IPS-NIHi7 (cell line): ENCODE measurements around the gene KCNMB2.
"Not testable (repeated sequence)": the region's sequence is repeated elsewhere in the genome, so short reads cannot be mapped to it uniquely, and the experiment has no call there.

Experiments used
- DNase-seq: peaks from one replicate; pipeline ENCODE4 v3.0.0; 2012; ENCODE audit warnings: mixed read lengths; ENCODE audit errors: extremely low spot score

Gene KCNMB2

DNA sequence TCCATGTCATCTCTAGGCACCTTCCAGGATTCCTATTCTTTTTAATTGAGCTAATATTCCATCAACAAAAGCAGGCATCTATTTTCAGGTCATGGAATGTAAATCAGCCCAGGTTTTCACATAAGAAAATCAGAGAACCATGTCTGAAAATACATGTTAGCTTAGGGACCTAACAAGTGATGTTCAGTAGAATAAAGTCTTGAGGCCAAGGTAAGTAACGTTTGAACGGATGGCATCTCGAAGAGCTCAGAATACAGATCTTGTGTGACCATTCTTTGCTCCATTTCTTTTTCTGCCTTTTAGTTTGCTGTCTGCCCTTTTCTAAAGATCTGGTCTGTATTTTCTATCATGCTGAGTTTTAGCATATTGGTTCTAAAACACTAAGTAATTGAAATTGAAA lies 16.5 kb upstream of the KCNMB2 start:
- DNase-seq, result no peak

DNA sequence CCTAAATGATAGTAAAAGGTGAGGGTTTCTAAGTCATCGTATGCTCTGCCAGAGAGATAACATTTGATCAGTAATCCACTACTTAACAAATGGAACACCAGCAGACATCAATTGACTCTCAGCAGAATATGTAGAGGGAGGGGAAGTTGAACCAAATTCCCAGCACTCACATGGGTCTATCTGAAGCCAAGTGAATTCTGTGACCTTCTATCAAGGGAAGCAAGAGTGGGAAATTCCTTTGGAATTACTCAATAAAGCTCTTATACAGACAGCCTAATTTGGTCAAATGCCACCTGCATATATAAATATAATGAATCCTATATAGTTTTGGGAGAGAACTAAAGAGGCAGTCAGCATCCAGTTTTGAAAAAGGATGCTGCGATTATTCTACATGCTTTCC lies 15.8 kb upstream of the KCNMB2 start:
- no peak for DNase-seq

DNA sequence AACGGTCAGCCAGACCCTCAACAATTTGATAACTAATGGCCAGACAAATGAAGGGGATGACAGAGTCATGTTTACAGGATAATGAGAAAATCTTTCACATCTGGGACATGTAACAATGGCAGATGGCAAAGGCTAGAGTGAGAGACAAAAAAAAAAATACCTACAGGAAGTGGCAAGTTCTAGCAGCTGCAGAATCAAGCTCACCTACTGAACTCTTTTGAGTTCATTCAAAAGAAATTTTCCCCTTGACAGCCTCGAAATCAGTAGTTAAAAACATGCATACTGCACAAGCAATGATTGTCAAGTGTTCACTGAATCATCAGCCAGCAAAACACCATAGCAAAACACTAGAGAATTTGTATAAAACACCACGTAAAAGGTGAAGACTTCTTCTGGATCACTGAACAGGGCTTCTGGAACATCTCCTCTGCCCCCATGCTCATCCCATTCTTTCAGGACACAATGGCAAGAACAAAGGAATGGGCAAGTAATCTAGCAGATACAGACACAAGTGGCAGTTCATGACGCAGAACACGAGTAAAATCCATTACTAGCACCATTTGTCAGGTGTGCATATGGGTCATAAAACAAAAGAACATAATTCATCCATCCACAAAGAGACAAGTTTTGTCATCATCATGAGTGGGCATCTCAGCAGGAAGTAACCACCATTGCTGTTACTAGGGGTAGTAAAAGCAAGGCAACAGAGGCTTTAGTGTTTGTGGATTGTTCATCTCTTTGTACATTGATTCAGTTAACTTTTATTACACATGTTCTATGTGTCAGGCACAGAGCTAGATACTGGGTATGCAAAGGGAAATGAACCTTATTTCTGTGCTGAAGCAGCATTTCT lies 13.8 kb upstream of the KCNMB2 start:
- DNase-seq, result no peak

DNA sequence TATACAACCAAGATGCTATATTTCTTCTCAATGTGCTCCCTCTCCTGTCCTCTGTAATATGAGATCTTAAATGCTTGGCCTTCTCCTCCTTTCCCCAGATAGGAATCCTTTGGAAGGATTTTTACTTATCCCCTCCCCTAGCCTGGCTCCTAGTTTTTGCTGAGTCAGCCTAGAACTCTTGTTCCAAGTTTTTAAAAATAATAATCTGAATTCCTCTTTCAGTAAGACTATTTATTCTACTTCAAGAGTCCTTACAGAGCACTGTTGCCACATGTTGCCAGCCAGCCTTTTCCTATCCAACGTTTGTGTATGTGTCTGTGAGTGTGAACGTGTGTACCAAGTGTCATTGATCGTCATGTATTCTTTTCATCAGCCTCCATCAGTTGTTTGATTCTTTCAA lies 11.0 kb upstream of the KCNMB2 start:
- DNase-seq, result peak; percentile 20

DNA sequence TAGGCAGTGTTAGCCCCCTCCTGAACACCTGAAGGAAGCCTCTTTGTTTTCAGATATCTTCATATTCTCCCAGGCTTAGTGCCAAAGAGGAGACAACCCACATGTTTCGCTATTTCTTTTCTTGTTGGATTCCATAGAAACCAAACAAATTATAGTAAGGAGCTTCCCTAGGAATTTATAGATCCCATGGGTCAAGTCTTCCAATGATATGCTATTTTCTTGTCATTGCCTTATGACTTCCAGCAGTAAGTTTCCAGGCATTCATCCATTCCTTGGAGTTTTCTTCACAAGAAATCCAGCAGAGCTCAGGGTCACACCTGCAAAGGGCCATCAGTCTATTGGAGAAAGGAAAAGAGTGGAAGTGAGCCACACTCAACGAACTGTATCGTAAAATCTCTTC lies 9.9 kb upstream of the KCNMB2 start:
- DNase-seq, result no peak

GRCh38 chr3:178527981-178528380 lies 8.3 kb upstream of the KCNMB2 start:
- no peak for DNase-seq

- DNase-seq, result no peak
Measured at GRCh38 chr3:178529606-178530225, 6.5 kb upstream of the KCNMB2 start.

DNA sequence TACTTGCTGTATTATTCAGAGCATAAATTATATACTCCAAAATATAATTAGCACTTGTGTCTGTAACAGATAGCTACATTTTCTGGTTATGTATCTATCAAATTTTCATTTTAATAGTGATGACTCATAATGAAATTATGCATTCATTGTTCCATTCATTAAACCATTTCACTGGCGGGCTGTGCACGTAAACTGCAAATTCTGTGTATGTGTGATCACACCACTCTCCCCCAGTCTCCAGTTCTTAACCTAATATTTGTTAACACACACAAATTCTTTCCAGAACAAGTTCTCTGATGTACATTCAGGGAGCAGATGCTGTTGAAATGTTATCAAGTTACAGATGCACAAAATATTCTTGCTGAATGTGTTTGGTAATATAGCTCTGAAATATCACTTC lies 3.8 kb upstream of the KCNMB2 start:
- DNase-seq, result no peak

DNA sequence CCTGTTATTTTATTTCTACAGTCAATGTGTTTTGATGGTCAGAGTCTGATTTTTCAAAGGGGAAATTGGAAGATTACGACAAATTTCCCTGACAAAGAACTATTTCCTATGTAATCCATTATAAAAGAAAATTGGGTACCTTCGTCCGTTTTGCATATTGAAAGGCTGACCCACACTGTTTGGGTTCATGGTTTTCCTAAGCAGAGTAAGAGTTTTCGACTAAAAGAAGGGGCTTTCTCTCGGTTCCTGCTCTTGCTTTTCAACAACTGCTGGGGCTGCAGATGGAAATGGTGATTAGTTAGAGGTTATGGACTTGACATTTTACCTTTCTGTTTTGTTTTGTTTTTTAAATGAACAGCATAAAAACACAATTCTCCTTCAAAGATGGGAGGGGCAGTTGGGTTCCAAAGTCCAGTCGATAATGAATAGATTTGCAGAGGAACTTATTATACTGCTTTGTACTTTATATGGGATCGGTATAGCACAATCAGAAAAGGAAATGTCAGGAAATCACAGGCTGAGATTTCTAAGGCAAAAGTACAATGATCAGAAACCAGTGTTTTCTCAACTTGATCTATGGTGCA lies 978 bp downstream of the KCNMB2 start:
- DNase-seq, result no peak

DNA sequence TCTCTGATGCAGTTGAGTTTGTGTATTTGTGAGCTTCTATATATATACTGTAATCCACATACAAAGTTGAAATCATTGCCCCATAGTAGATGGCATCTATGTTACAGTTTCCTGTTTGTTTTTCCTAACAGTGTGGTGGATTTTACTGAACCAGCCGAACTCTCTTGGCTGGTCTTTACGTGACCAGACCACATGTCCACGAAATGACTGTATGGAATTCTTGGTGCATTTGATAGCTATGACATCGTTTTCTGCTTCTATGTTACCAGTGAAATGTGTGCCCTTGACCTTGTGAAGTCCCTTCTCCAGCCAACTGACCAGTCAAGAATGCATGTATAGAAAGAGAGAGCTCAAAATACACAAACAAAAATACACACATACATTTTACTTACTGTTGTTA lies 1.8 kb downstream of the KCNMB2 start:
- no peak for DNase-seq

DNA sequence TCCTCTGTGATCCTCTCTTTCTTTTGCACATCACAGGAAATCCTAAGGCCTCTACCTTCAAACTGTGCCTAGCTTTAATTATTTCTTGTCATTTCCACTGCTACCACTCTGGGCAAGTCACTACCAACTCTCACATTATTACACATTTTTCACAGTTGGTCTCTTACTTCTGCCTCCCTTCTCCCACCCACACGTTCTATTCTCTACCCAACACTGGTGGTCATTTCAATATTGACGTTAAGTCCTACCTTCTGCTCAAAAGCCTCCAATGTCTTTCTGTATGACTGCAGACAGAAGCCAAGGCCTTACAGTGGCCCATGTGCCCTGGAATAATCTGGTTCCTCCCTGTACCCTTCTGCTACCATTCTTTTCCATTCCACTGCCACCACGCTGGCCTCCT lies 3.9 kb downstream of the KCNMB2 start:
- no peak for DNase-seq

- DNase-seq, result no peak
Measured at GRCh38 chr3:178545337-178545736, 9.1 kb downstream of the KCNMB2 start.

DNA sequence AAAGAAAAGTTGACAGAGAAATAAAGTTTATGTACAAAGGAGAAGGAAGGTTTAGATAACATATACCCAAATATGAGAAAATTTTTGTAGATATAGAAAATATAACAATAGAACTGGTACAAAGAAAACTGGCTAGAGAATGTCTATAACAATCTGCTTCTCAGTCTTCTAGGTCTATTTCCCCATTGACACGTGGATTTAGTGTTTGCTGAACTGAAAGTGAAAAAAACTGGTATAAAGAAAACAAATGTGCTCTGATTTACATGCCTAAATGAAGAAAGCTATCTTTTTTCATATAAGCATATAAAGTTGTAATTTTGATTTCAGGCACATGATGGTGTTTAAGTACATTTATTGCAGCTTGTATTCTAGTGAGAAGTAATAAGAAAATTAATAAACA lies 9.8 kb downstream of the KCNMB2 start:
- DNase-seq, result no peak

DNA sequence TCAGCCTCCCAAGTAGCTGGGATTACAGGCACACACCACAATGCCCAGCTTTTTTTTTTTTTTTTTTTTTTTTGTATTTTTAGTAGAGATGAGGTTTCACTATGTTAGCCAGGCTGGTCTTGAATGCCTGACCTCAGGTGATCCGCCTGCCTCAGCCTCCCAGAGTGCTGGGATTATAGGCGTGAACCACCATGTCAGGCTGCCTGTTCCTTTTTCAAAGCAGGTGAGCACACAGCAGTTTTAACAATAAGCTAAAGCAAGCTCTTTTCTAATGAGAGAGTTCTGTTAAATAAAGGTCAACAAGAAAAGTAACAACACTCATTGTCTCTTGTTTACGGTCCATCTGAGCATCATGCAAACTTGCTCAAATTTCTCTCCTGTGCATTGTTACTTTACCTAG lies 13.2 kb downstream of the KCNMB2 start:
- not testable (repeated sequence) for DNase-seq

GRCh38 chr3:178551916-178552321 lies 15.7 kb downstream of the KCNMB2 start:
- DNase-seq, result no peak

- DNase-seq, result no peak
Measured at GRCh38 chr3:178558637-178559036, 22.4 kb downstream of the KCNMB2 start.

GRCh38 chr3:178560759-178561158 lies 24.5 kb downstream of the KCNMB2 start:
- no peak for DNase-seq

GRCh38 chr3:178561239-178561638 lies 25.0 kb downstream of the KCNMB2 start:
- no peak for DNase-seq

DNA sequence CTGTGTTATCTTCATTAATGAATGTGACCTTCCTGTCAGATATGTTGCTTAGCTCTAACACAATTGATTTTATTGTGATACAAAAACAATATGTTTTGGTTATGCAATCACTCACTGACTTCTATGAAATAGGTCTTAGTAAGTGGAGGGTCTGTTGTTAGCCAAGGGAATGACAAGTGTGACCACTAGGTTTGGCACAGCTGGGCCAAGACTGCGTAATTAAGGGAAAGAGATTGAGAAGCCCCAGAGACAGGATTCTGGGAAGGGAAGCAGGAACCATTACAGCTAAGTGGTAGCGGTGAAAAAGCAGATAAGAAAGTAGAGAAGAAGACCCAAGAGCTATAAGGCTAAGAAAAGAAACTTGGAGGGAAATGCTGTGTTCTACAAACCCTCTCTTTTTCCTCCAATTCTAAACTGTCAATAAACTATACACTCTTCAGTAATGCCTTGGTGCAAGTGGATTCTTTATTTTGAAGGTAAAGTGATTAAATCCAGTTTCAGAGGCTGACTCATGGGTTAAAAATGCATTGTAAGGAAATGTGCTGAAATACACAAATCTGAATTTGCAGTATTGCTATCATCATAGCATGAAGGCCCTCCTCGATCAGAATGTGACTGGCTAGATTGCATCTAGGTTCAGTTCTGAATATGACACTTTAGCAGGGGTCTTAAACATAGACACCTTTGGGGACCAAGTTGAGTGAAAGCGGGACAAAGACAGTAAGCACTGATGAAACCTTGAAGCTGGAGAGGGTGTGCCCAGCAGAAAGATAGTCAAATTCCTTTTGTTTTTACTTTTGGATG lies 26.1 kb downstream of the KCNMB2 start:
- no peak for DNase-seq

DNA sequence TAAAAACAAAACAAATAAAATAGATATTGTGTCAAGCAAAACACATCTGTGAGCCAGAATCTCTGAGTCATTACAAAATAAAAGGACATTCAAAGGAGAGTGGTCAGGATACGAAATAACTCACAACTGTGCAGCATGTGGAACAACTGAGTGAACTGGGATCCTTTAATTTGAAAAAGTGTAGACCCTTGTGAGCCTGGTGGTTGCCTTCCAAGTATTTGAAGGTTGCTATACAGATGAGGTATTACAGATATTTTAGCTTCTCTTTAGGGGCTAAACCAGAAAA lies 26.7 kb downstream of the KCNMB2 start:
- DNase-seq, result no peak

DNA sequence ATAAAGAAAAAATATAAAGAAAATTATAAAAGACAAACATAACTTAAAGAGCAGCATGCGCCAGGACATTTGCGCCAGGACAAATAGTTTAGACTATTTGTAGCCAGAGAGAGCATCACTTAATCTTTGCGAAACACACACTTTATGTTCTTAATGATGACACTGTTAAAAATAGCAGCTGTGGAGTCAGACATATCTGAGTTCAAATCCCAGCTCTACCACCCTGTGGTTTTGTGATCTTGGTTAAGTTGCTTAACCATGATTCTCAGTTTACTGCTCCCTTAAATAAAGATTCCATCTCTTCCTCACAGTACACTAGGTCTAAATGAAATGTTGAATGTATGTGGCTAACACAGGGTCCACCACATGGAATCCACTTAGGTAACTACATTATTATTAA lies 31.4 kb downstream of the KCNMB2 start:
- no peak for DNase-seq

- DNase-seq, result no peak
Measured at GRCh38 chr3:178568155-178568731, 32.0 kb downstream of the KCNMB2 start.
